GM12801 (cell line): Measurements from ENCODE around the gene ALPK3.

ENCODE experiments used
- TF ChIP-seq, protein P1 (sequence below): IDR thresholded peaks from one replicate; pipeline ENCODE4 v1.5.1; 2011; ENCODE audit warnings: control low read depth; ENCODE audit not compliant: insufficient read length; ENCODE audit errors: extremely low read depth

Gene ALPK3

DNA sequence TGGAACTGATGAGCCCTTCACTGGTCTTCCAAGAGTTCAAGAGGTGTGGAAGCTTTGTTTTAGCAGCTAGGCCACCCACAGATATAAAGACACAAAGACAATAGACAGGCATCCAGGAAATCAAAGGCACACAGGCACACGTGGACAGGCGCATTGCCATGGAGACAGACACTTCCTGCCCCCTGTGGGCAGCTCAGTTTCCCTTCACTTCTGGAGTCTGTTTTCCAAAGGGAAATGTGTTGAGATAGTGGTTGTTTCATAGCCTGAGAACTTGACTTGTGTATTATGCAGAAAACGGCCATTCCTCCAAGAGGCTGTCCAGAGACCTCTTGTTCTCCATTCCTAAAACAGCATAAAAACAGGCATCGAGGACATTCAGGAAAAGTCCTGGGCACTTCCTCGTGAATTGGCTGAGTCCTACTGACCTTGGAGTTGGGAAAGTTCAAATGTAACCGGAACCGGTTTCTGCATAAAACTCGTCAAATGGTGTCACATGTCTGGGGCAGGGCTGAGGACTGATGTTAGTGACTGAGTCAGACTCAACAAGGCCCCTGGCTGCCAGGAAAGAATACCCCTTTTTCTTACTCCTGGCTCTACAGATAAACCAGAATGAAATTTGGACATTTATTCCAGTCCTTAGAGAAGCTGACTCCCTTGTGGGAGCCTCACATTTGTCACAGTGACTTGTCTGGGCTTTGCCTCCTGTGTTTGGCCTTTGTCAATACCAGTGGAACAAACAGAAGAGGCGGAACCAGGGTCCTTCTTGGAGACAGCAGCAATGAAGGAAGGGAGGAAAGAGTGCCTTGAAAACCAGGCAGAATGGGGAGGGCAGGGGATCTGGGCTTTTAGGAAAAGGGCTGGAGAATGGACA lies 1.3 kb downstream of the ALPK3 start:
- TF ChIP-seq, protein P1, sequence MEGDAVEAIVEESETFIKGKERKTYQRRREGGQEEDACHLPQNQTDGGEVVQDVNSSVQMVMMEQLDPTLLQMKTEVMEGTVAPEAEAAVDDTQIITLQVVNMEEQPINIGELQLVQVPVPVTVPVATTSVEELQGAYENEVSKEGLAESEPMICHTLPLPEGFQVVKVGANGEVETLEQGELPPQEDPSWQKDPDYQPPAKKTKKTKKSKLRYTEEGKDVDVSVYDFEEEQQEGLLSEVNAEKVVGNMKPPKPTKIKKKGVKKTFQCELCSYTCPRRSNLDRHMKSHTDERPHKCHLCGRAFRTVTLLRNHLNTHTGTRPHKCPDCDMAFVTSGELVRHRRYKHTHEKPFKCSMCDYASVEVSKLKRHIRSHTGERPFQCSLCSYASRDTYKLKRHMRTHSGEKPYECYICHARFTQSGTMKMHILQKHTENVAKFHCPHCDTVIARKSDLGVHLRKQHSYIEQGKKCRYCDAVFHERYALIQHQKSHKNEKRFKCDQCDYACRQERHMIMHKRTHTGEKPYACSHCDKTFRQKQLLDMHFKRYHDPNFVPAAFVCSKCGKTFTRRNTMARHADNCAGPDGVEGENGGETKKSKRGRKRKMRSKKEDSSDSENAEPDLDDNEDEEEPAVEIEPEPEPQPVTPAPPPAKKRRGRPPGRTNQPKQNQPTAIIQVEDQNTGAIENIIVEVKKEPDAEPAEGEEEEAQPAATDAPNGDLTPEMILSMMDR, result no peak

- TF ChIP-seq, protein P1, result no peak
These were observed 2.2 kb downstream of the ALPK3 start for GRCh38 chr15:84819291-84819768.

- TF ChIP-seq, protein P1, result no peak
These were observed 2.6 kb downstream of the ALPK3 start for GRCh38 chr15:84819791-84820190.

- TF ChIP-seq, protein P1, result no peak
These were observed 4.4 kb downstream of the ALPK3 start for GRCh38 chr15:84821501-84822021.

DNA sequence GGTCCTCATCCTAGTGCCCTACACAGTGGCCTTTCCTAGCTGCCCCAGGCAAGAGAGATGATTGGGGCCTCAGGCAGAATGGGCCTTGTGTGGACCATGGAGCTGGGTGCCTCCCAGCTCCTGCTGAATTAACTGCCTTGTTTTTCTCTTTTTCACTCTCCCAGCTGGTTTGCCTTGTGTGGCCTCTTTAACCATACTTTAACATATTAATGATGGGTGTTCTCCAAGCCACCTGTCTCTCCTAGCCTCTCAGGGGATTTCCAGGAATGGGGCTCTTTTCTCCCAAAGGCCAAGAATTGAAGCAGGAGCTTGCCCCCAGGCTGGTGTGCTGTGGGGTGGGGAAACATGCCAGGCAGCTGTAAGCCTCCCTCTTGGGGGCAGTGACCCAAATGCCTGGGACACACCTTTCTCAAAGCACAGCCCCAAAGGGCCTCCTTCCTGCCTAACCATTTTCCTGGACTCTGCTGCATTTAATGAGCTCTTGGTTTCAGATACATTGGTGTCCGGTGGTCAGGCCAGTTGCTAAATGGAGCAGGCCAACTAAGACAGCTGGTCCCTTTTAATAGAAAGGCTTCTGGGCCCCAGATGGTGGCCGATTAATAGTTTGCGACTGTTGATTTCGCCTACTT lies 5.6 kb downstream of the ALPK3 start:
- TF ChIP-seq, protein P1, result no peak

- TF ChIP-seq, protein P1, result no peak
These were observed 6.2 kb downstream of the ALPK3 start for GRCh38 chr15:84823282-84823878.

GRCh38 chr15:84824260-84825007 lies 7.3 kb downstream of the ALPK3 start:
- TF ChIP-seq, protein P1, result no peak
